PC-9 (cell line): ENCODE data around the gene CYP27B1. TPM values are rescaled to one million over a fixed set of nuclear protein-coding genes. Genes with fewer than 3 reads are reported as not detected.
A peak's percentile ranks its signal among the peaks of the same experiment; 100 is the strongest.

Experiments
- BruUV-seq: library from RNA; stranded (reverse); fragments of 400-500 nt; replicated peaks from 2 replicates; lab custom pipeline; 2021; lab: Mats Ljungman, UMichigan
- CTCF ChIA-PET: fragments of 300-600 bp; sonication (Branson Sonifier 250); formaldehyde crosslinking; loops from one replicate; lab custom pipeline; 2022; ENCODE audit warnings: antibody characterized with exemption; lab: Charles Lee
- POLR2A ChIA-PET: fragments of 300-600 bp; sonication (Branson Sonifier 250); formaldehyde crosslinking; loops from one replicate; lab custom pipeline; 2022; ENCODE audit warnings: antibody characterized with exemption; ENCODE audit not compliant: unreplicated experiment; lab: Charles Lee
- DNase-seq, 2 experiments: peaks; one replicate each; pipeline versions ENCODE4 v3.0.0 to v3.0.0-alpha.2; 2015 to 2022; ENCODE audit warnings: mixed read lengths in 1 of 2
- H2AFZ ChIP-seq: fragments of 200-600 bp; sonication (generic); 2 replicates; pipeline ENCODE4 v1.8.1; 2017; ENCODE audit warnings: antibody characterized with exemption
- H3F3A ChIP-seq: fragments of 200-600 bp; sonication (generic); 2 replicates; pipeline ENCODE4 v1.8.1; 2017; ENCODE audit warnings: antibody characterized with exemption, mild to moderate bottlenecking, low read depth; ENCODE audit not compliant: insufficient read depth
- H3K27ac ChIP-seq: fragments of 200-600 bp; sonication (generic); 2 replicates; pipeline ENCODE4 v1.6.1; 2016; ENCODE audit warnings: mixed run types
- H3K27me3 ChIP-seq: fragments of 200-600 bp; sonication (generic); 2 replicates; pipeline ENCODE4 v1.6.1; 2016; ENCODE audit warnings: low read depth, mixed run types; ENCODE audit not compliant: insufficient read depth
- H3K36me3 ChIP-seq: fragments of 200-600 bp; sonication (generic); 2 replicates; pipeline ENCODE4 v1.6.1; 2016; ENCODE audit warnings: low read depth, mixed run types
- H3K4me1 ChIP-seq: fragments of 200-600 bp; sonication (generic); replicated peaks from 2 replicates; pipeline ENCODE4 v1.6.1; 2016; ENCODE audit warnings: mixed run types; ENCODE audit not compliant: insufficient read depth
- H3K4me2 ChIP-seq: fragments of 200-600 bp; sonication (generic); 2 replicates; pipeline ENCODE4 v1.6.1; 2017; ENCODE audit warnings: mixed run types
- H3K4me3 ChIP-seq: fragments of 200-600 bp; sonication (generic); 2 replicates; pipeline ENCODE4 v1.6.1; 2016; ENCODE audit warnings: mixed run types
- H3K79me2 ChIP-seq: fragments of 200-600 bp; sonication (generic); 2 replicates; pipeline ENCODE4 v1.6.1; 2017; ENCODE audit warnings: low read depth, mixed run types
- H3K9me2 ChIP-seq: fragments of 200-600 bp; sonication (generic); 2 replicates; pipeline ENCODE4 v1.8.1; 2017; ENCODE audit warnings: mild to moderate bottlenecking; ENCODE audit not compliant: insufficient read depth
- H3K9me3 ChIP-seq: fragments of 200-600 bp; sonication (generic); 2 replicates; pipeline ENCODE4 v1.8.1; 2016; ENCODE audit warnings: low read depth; ENCODE audit not compliant: insufficient read depth
- H4K20me1 ChIP-seq: fragments of 200-600 bp; sonication (generic); 2 replicates; pipeline ENCODE4 v1.8.1; 2017; ENCODE audit not compliant: insufficient read depth
- CTCF ChIP-seq: fragments of 200-600 bp; sonication (generic); conservative IDR thresholded peaks from 2 replicates; pipeline ENCODE4 v1.6.1; 2017; ENCODE audit warnings: mixed run types, antibody characterized with exemption, mild to moderate bottlenecking, moderate library complexity
- EZH2 ChIP-seq: fragments of 200-600 bp; sonication (generic); IDR thresholded peaks from 2 replicates; pipeline ENCODE4 v1.8.0; 2017; ENCODE audit warnings: antibody characterized with exemption, low read depth
- intact Hi-C: fragments of 100-400 bp; cut with micrococcal nuclease; formaldehyde crosslinking; loops from one replicate; pipeline ENCODE4 v1.10.0; 2022; ENCODE audit not compliant: unreplicated experiment
- total RNA-seq: library from RNA; stranded (reverse); gene quantifications from 2 replicates; pipeline ENCODE4 v1.2.3, GENCODE V29; 2021

CYP27B1 gene
- total RNA-seq, 1 experiment from 2014 or later, result 1.8 TPM

- no peak overlapping the region for H3K4me3 ChIP-seq
- no TSS peak for BruUV-seq
- peaks cover 2% of the 10 kb centered on the region; the same call in 1 of the 2 replicates for H3F3A ChIP-seq
- intact Hi-C loops, result no loop called here
- TF ChIP-seq EZH2, result no peak
- TF ChIP-seq CTCF, result peak; percentile 74
- no peaks in the 10 kb centered on the region; the same call in 1 of the 2 replicates for H4K20me1 ChIP-seq
- H3K36me3 ChIP-seq, result no peaks in the 10 kb centered on the region
- H3K9me2 ChIP-seq, result no peaks in the 10 kb centered on the region
- H2AFZ ChIP-seq, result no peak overlapping the region
- ChIA-PET CTCF (interaction anchor here (0.6 kb wide), 3 partner anchors 10 to 46 kb away, joined by 3 to 9 read pairs (median 4); no protein-coding TSS in a partner anchor), POLR2A (interaction anchor here (0.5 to 0.8 kb wide), 5 partner anchors 18 to 1410 kb away, joined by 3 to 8 read pairs (median 5); no protein-coding TSS in a partner anchor)
- DNase-seq, result peak in 1 of 2 experiments; percentile 27
- H3K27me3 ChIP-seq, result peaks cover 10% of the 10 kb centered on the region
- H3K4me1 ChIP-seq, result peaks cover 2% of the 10 kb centered on the region
- H3K27ac ChIP-seq, result no peak overlapping the region
- no peaks in the 10 kb centered on the region for H3K9me3 ChIP-seq
- H3K79me2 ChIP-seq, result no peaks in the 10 kb centered on the region
- H3K4me2 ChIP-seq, result no peak overlapping the region
Measured at GRCh38 chr12:57759360-57759980, 7.4 kb downstream of the CYP27B1 start.

- DNase-seq, result no peak
- no peak for TF ChIP-seq CTCF
- no peak for TF ChIP-seq EZH2
- no peak overlapping the region for H3K4me2 ChIP-seq
- H2AFZ ChIP-seq, result no peak overlapping the region
- POLR2A ChIA-PET, result interaction anchor here (0.6 to 0.8 kb wide), 3 partner anchors 20 to 179 kb away, joined by 5 to 8 read pairs (median 6); no protein-coding TSS in a partner anchor
- H4K20me1 ChIP-seq, result no peaks in the 10 kb centered on the region; the same call in 1 of the 2 replicates
- H3K4me1 ChIP-seq, result peaks cover 9% of the 10 kb centered on the region
- intact Hi-C loops, result no loop called here
- peaks cover 3% of the 10 kb centered on the region; the same call in 1 of the 2 replicates for H3K27me3 ChIP-seq
- no peak overlapping the region for H3K27ac ChIP-seq
- no peaks in the 10 kb centered on the region for H3K9me3 ChIP-seq
- no peaks in the 10 kb centered on the region for H3K36me3 ChIP-seq
- H3K9me2 ChIP-seq, result no peaks in the 10 kb centered on the region
- H3F3A ChIP-seq, result peaks cover 9% of the 10 kb centered on the region; the same call in 1 of the 2 replicates
- H3K4me3 ChIP-seq, result no peak overlapping the region
- H3K79me2 ChIP-seq, result no peaks in the 10 kb centered on the region
- BruUV-seq, result no TSS peak
- CTCF ChIA-PET, result no interaction called here
Measured at GRCh38 chr12:57758552-57759359, 8.1 kb downstream of the CYP27B1 start.

GRCh38 chr12:57757771-57758170 is 9.1 kb downstream of the CYP27B1 start:
- H3K27me3 ChIP-seq, result no peaks in the 10 kb centered on the region
- H3K36me3 ChIP-seq, result no peaks in the 10 kb centered on the region
- no peaks in the 10 kb centered on the region for H3K79me2 ChIP-seq
- POLR2A ChIA-PET, result no interaction called here
- no peak overlapping the region for H2AFZ ChIP-seq
- no peak overlapping the region for H3K4me2 ChIP-seq
- intact Hi-C loops, result no loop called here
- H3K4me1 ChIP-seq, result peaks cover 18% of the 10 kb centered on the region
- no TSS peak for BruUV-seq
- H3K27ac ChIP-seq, result no peak overlapping the region
- TF ChIP-seq EZH2 (no peak), CTCF (no peak)
- DNase-seq, result no peak
- H4K20me1 ChIP-seq, result no peaks in the 10 kb centered on the region; the same call in 1 of the 2 replicates
- CTCF ChIA-PET, result no interaction called here
- H3K9me2 ChIP-seq, result no peaks in the 10 kb centered on the region
- H3F3A ChIP-seq, result peaks cover 13% of the 10 kb centered on the region; the same call in 1 of the 2 replicates
- no peak overlapping the region for H3K4me3 ChIP-seq
- H3K9me3 ChIP-seq, result no peaks in the 10 kb centered on the region
